H1 (cell line): ENCODE results near the gene TRAPPC2. TPM values are rescaled to one million over a fixed set of nuclear protein-coding genes. Genes with fewer than 3 reads are reported as not detected.

Experiments used
- CEBPB ChIP-seq: IDR thresholded peaks from 2 replicates; pipeline ENCODE4 v1.6.1; 2012; ENCODE audit warnings: low read depth, low read length
- CHD1 ChIP-seq: IDR thresholded peaks from 2 replicates; pipeline ENCODE4 v1.6.1; 2012; ENCODE audit warnings: low read depth, low read length, improper control_type of control experiment
- HDAC6 ChIP-seq: IDR thresholded peaks from one replicate; pipeline ENCODE4 v1.7.1; 2012; ENCODE audit warnings: low read depth, mild to moderate bottlenecking, inconsistent platforms, low read length, moderate library complexity
- RNF2 ChIP-seq: fragments of 200-900, 300-1000 bp; sonication (generic); IDR thresholded peaks from 2 replicates; pipeline ENCODE4 v1.7.1; 2016; ENCODE audit warnings: borderline replicate concordance, low read depth, mild to moderate bottlenecking, antibody characterized with exemption, low read length; ENCODE audit not compliant: poor library complexity, severe bottlenecking; ENCODE audit errors: missing control alignments
- polyA plus RNA-seq, 7 experiments: library from polyadenylated mRNA; depleted of rRNA in 3 of 7; stranded (reverse) in 5 of 7; unstranded in 2 of 7; fragments of >200 nt in 5 of 7; fragments of 200-250 nt in 2 of 7; gene quantifications; 1 replicate in 5 of 7; 2 replicates in 1 of 7; 4 replicates in 1 of 7; pipeline versions ENCODE4 v1.2.1 to v1.2.3, GENCODE V29; 2011 to 2013; ENCODE audit warnings: missing spikeins in 2 of 7, mixed read lengths in 2 of 7
- total RNA-seq: library from RNA; stranded (reverse); fragmentation: NEBNext Ultra II Directional; extraction: Animal tissue kit (Norgen Biotek cat#: 25700); gene quantifications from 2 replicates; pipeline ENCODE4 v1.2.1, GENCODE V29; 2021
- TF ChIP-seq, protein P1 (sequence below): IDR thresholded peaks from 2 replicates; pipeline ENCODE4 v1.6.1; 2012; ENCODE audit warnings: inconsistent platforms

The TRAPPC2 gene
- total and polyA plus RNA-seq, 2 of the 8 experiments (the other 6 are each of a cell fraction or from before 2014, with no cell fraction given) = 6.7 to 10.8 TPM

DNA sequence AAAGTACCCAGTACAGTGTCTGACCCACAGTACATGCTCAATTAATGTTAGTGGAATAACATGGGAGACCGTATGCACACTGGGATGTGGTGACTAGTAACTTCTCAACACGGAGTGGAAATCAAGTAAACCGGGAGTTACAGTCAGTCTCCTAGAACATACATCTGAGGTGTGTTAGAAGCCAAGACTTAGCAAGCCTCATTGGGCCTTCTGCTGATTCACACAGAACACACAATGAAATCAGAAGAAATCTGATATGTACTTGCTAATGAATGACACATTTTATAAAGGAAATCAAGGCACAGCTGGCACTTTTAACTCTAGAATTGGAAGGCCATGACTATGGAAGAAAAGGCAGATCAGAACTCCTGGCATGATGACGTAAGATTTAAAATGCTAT is 13.0 kb downstream of the TRAPPC2 start (continued):
- TF ChIP-seq CHD1 = no peak
- no peak for TF ChIP-seq CEBPB
- TF ChIP-seq RNF2 = no peak
- no peak for TF ChIP-seq HDAC6
- TF ChIP-seq, protein P1, sequence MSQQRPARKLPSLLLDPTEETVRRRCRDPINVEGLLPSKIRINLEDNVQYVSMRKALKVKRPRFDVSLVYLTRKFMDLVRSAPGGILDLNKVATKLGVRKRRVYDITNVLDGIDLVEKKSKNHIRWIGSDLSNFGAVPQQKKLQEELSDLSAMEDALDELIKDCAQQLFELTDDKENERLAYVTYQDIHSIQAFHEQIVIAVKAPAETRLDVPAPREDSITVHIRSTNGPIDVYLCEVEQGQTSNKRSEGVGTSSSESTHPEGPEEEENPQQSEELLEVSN = no peak
